GM21528 (cell line): ENCODE results near the gene KRT25.

Experiments
- ATAC-seq: cut with Tn5 transposase; IDR thresholded peaks from one replicate; pipeline ENCODE4 v1.9.1; 2021; ENCODE audit warnings: mild to moderate bottlenecking, moderate library complexity; ENCODE audit not compliant: unreplicated experiment, low FRiP score

Gene KRT25

GRCh38 chr17:40755231-40755630 lies at the start of gene KRT25:
TSS of gene KRT25 (minus strand) at chr17:40755331. CDS start at chr17:40755271, 60 bp downstream.
- no peak for ATAC-seq

GRCh38 chr17:40803617-40804082 lies 48.5 kb upstream of the KRT25 start:
- ATAC-seq = no peak

- ATAC-seq = no peak
Observed at GRCh38 chr17:40801157-40801556, 46.0 kb upstream of the KRT25 start.

- ATAC-seq = no peak
Observed at GRCh38 chr17:40800381-40800780, 45.2 kb upstream of the KRT25 start.

- ATAC-seq = no peak
Observed at GRCh38 chr17:40799859-40800258, 44.7 kb upstream of the KRT25 start, which contains the start of gene KRT28. TSS of gene KRT28 (minus strand) at chr17:40799959. CDS start at chr17:40799893, 66 bp downstream.

- no peak for ATAC-seq
Observed at GRCh38 chr17:40796846-40797245, 41.7 kb upstream of the KRT25 start.

- ATAC-seq = no peak
Observed at GRCh38 chr17:40795019-40795667, 40.0 kb upstream of the KRT25 start.

- ATAC-seq = no peak
Observed at GRCh38 chr17:40794466-40794865, 39.3 kb upstream of the KRT25 start.

- ATAC-seq = no peak
Observed at GRCh38 chr17:40793832-40794231, 38.7 kb upstream of the KRT25 start.

GRCh38 chr17:40791787-40792436 lies 36.8 kb upstream of the KRT25 start:
- ATAC-seq = no peak

GRCh38 chr17:40791111-40791510 lies 36.0 kb upstream of the KRT25 start:
- no peak for ATAC-seq

GRCh38 chr17:40782450-40782849 lies 27.3 kb upstream of the KRT25 start, which contains the start of gene KRT27:
TSS of gene KRT27 (minus strand) at chr17:40782550. CDS start at chr17:40782493, 57 bp downstream.
- no peak for ATAC-seq

- ATAC-seq = no peak
Observed at GRCh38 chr17:40779181-40779909, 24.2 kb upstream of the KRT25 start.

- ATAC-seq = no peak
Observed at GRCh38 chr17:40778461-40778860, 23.3 kb upstream of the KRT25 start.

- ATAC-seq = no peak
Observed at GRCh38 chr17:40777971-40778370, 22.8 kb upstream of the KRT25 start.

GRCh38 chr17:40777459-40777858 lies 22.3 kb upstream of the KRT25 start:
- ATAC-seq = no peak

- ATAC-seq = no peak
Observed at GRCh38 chr17:40775945-40776344, 20.8 kb upstream of the KRT25 start.

GRCh38 chr17:40772101-40772500 lies 17.0 kb upstream of the KRT25 start, which contains the start of gene KRT26:
TSS of gene KRT26 (minus strand) at chr17:40772201. CDS start at chr17:40772113, 88 bp downstream.
- no peak for ATAC-seq

GRCh38 chr17:40765657-40766056 lies 10.5 kb upstream of the KRT25 start:
- ATAC-seq = no peak

GRCh38 chr17:40763752-40764151 lies 8.6 kb upstream of the KRT25 start:
- ATAC-seq = no peak
